Right lung (tissue), 5 donors: ENCODE data around the gene MSI2. TPM values are rescaled to one million over a fixed set of nuclear protein-coding genes. Genes with fewer than 3 reads are reported as not detected.
"Not testable (repeated sequence)": the region's sequence is repeated elsewhere in the genome, so short reads cannot be mapped to it uniquely, and the experiment has no call there.

Experiments used
- DNase-seq, 2 donors: peaks; one replicate each; pipeline ENCODE4 v3.0.0-alpha.2; 2013
- polyA plus RNA-seq, 5 donors: library from polyadenylated mRNA; unstranded; fragments of 120-200 nt; gene quantifications; one replicate each; pipeline versions ENCODE4 v1.2.1 to v1.2.3, GENCODE V29; 2013; ENCODE audit warnings: inconsistent platforms in 1 of 5, low replicate concordance in 1 of 5; ENCODE audit not compliant: insufficient read length in 5 of 5, insufficient read depth in 1 of 5

The MSI2 gene
- polyA plus RNA-seq, 5 donors = 35.4 to 48.9 (median 47.6) TPM

GRCh38 chr17:57609125-57609877 lies 353.0 kb downstream of the MSI2 start:
- DNase-seq = no peak

- no peak for DNase-seq
Observed at GRCh38 chr17:57609878-57610270, 353.6 kb downstream of the MSI2 start.

GRCh38 chr17:57612202-57613071 lies 356.1 kb downstream of the MSI2 start:
- DNase-seq = no peak

- no peak for DNase-seq
Observed at GRCh38 chr17:57614742-57615141, 358.4 kb downstream of the MSI2 start.

- no peak for DNase-seq
Observed at GRCh38 chr17:57615836-57616757, 359.8 kb downstream of the MSI2 start.

- no peak for DNase-seq
Observed at GRCh38 chr17:57617218-57617617, 360.9 kb downstream of the MSI2 start.

GRCh38 chr17:57619061-57619937 lies 363.0 kb downstream of the MSI2 start:
- DNase-seq = no peak

- no peak for DNase-seq
Observed at GRCh38 chr17:57620576-57620975, 364.3 kb downstream of the MSI2 start.

- DNase-seq = not testable (repeated sequence)
Observed at GRCh38 chr17:57621791-57622190, 365.5 kb downstream of the MSI2 start.

GRCh38 chr17:57622306-57622682 lies 366.0 kb downstream of the MSI2 start:
- DNase-seq = no peak

- DNase-seq = no peak
Observed at GRCh38 chr17:57622683-57623433, 366.5 kb downstream of the MSI2 start.

- DNase-seq = no peak
Observed at GRCh38 chr17:57623620-57624019, 367.3 kb downstream of the MSI2 start.

- no peak for DNase-seq
Observed at GRCh38 chr17:57624386-57624785, 368.1 kb downstream of the MSI2 start.

- DNase-seq = no peak
Observed at GRCh38 chr17:57625511-57625910, 369.2 kb downstream of the MSI2 start.

GRCh38 chr17:57625957-57626356 lies 369.6 kb downstream of the MSI2 start:
- no peak for DNase-seq

- DNase-seq = no peak
Observed at GRCh38 chr17:57626520-57627210, 370.3 kb downstream of the MSI2 start.

GRCh38 chr17:57627591-57627990 lies 371.3 kb downstream of the MSI2 start:
- DNase-seq = no peak

GRCh38 chr17:57628421-57628820 lies 372.1 kb downstream of the MSI2 start:
- DNase-seq = no peak

GRCh38 chr17:57629470-57629869 lies 373.1 kb downstream of the MSI2 start:
- no peak for DNase-seq

GRCh38 chr17:57629886-57630285 lies 373.6 kb downstream of the MSI2 start:
- DNase-seq = no peak
